Stimulated activated CD4-positive, alpha-beta T cell treated with anti-CD3 and anti-CD28 coated beads, Interleukin-12 subunit alpha, Interleukin-12 subunit beta, amount 100 ng/mL, for 24 hours (primary cell): ENCODE results near the gene RIIAD1.
A peak's percentile ranks its signal among the peaks of the same experiment; 100 is the strongest.
"Not testable (repeated sequence)": the region's sequence is repeated elsewhere in the genome, so short reads cannot be mapped to it uniquely, and the experiment has no call there.

Experiments used
- DNase-seq, 2 experiments: peaks; one replicate each; pipeline ENCODE4 v3.0.0-alpha.2; 2020; ENCODE audit warnings: low read depth in 2 of 2

The RIIAD1 gene, protein sequence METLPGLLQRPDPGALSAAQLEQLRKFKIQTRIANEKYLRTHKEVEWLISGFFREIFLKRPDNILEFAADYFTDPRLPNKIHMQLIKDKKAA

DNA sequence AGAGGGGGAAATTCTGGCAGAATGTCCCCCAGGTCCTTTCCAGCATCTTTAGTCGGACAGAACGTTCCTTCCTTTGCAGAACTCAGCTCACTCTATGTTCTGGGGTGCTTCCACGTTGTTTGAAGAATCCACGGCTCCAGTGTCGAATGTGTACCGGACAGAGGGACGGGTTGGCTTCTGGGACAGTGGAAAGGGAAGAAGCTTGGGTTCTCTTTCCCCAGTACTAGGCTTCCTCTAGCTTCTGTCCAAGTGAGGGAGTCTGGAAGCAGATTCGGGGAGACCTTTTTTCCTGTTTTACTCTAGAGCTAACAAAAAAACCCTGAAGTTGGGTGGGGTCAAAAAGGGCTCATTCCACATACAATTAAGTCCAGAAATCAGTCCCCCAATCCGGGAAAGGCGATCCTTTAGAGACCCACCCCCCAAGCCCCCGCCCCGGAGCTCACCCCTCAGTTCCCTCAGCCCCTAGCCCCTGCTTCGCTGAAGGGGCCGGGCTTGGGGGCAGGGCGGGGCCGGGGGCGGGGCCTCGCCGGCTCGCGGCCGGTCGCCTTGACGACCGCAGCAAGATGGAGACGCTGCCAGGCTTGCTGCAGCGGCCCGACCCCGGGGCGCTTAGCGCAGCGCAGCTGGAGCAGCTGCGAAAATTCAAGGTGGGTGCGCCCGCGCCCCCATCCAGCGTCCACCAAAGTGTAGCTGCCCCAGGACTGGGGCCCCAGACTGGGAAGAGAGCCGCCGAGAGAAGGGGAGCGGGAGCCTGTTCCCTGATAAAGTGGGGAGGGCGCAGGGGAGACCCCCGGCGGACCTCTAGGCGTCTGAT is at the start of gene RIIAD1:
RIIAD1 (plus strand) TSS at position 549 of the 814 bp plus-strand sequence; CDS start at position 564, 15 bp downstream.
- peak; percentile 6 to 10 for DNase-seq

DNA sequence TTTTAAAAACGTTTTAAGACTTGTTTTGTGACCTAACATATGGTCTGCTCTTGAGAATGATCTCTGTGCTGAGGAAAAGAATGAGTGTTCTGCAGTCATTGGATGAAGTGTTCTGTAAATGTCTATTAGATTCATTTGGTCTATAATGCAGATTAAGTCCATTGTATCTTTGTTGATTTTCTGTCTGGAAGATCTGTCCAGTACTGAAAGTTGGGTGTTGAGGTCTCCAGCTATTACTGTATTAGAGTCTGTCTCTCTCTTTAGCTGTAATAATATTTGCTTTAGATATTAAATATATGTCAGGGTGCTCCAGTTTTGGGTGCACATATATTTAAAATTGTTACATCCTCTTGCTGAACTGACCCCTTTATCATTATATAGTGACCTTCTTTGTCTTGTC is 47.9 kb upstream of the RIIAD1 start:
- DNase-seq, result no peak

DNA sequence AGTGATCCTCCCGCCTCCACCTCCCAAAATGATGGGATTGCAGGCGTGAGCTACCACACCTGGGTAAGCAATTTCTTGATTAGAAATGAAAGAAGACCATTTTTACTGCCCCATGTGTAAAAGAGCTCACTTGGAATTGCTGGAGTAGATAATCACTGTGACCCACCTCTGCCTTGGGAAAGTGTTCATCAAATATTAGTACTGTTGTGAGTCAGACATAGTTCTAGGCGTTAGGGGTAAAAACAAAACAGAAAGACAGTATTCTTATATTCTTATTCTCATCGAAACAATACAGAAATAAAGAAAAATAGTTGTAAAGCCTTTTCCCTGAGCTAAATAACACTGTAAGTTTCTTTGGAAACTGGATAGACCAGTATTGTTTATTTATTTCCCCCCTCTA is 40.9 kb upstream of the RIIAD1 start:
- no peak for DNase-seq

- no peak for DNase-seq
Measured at GRCh38 chr1:151680826-151681225, 40.5 kb upstream of the RIIAD1 start.

GRCh38 chr1:151681923-151682322 is 39.4 kb upstream of the RIIAD1 start:
- no peak for DNase-seq

DNA sequence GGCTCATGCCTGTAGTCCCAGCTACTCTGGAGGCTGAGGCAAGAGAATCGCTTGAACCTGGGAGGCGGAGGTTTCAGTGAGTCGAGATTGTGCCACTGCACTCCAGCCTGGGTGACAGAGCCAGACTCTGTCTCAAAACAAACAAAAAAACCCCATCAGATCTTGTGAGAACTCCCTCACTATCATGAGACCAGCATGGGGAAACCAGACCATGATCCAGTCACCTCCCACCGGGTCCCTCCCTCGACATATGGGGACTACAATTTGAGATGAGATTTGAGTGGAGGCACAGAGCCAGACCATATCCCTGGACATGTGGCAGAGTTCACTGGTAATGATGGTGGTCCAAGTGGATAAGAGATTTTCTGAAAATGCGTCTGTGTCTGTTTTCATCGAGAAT is 38.4 kb upstream of the RIIAD1 start:
- DNase-seq, result not testable (repeated sequence)

GRCh38 chr1:151684128-151684527 is 37.2 kb upstream of the RIIAD1 start:
- DNase-seq, result no peak

- no peak for DNase-seq
Measured at GRCh38 chr1:151686561-151686960, 34.8 kb upstream of the RIIAD1 start.

DNA sequence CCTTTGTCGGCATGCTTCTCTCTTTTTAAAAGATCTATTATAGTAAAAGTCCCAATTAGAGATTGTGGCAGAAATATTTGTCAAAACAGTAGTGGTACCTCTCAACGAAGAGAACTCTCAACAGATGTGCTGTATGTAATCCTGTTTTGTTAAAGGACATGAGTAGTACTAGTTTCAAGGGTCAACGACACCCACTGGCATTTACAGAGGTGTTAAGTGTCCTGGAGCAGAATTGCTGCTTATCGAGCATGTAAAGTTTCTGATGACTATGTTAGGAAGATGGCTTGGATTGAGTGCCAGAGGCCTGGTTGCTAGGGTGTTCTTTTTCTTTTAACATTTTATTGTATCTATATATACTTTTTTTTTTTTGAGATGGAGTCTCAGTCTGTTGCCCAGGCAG is 31.8 kb upstream of the RIIAD1 start:
- DNase-seq, result no peak

DNA sequence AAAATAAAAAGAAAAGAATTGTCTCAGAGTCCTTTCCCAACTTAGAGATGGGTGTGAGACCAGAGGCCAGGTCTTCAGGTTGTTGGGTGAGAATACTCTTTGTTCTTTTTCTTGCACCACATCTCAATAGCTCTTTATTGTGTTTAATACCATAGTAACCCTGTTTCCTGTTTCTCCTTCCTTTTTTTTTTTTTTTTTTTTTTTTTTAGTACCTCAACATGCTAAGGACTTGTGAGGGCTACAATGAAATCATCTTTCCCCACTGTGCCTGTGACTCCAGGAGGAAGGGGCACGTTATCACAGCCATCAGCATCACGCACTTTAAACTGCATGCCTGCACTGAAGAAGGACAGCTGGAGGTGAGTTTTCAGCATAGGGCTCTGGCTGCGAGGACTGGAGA is 29.1 kb upstream of the RIIAD1 start:
- no peak for DNase-seq

DNA sequence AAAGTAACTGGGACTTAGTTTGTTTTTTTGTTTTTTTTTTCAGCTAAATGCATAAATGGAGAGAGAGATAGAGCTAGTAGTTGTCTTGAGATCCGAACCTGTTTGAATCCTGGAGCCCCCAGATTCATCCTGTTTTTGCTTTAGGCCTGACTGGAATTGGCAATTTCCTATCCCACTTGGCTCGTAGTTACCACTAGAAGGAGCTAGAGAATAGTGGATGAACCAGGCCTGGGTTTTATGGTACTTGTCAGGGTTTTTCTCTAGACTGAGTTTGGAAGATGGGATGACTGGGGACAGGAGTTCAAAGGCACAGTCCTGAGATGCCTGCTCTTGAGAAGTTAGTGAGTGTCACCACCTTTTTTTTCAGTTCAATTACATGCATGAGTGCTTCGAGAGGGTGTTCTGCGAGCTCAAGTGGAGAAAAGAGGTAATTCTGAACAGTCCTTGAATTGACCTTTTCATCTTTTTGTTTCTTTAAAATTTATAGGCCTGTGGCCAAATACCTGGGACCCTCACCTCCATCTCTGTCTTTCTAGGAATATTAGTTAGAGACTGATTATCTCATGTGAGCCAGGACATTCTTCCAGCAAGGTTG is 28.2 kb upstream of the RIIAD1 start:
- DNase-seq, result no peak

GRCh38 chr1:151701515-151701914 is 19.8 kb upstream of the RIIAD1 start:
- no peak for DNase-seq

GRCh38 chr1:151702936-151703335 is 18.4 kb upstream of the RIIAD1 start:
- DNase-seq, result no peak

GRCh38 chr1:151703813-151704212 is 17.5 kb upstream of the RIIAD1 start:
- no peak for DNase-seq

- no peak for DNase-seq
Measured at GRCh38 chr1:151704246-151704645, 17.1 kb upstream of the RIIAD1 start.

DNA sequence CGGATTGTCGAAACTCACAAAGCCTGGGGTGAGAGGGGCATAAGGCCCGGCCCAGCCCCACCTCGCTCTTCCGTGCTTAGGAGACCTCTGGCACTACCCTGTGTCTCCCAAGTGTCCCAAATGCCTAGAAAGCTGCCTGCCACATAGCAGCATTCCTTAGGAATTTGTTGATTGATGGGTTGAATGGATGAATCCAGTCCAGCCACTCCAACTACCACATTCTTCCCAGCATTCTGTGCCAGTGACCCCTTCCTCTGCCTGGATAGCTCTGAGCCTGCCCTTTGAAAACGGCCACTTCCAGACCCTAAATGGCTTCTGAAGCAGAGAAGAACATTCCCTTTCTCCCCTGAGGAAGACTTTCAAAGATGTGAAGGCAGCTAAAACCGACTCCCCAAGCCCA is 16.2 kb upstream of the RIIAD1 start:
- no peak for DNase-seq

- DNase-seq, result no peak
Measured at GRCh38 chr1:151705753-151706463, 15.4 kb upstream of the RIIAD1 start.

GRCh38 chr1:151706464-151707415 is 14.6 kb upstream of the RIIAD1 start:
- DNase-seq, result no peak

DNA sequence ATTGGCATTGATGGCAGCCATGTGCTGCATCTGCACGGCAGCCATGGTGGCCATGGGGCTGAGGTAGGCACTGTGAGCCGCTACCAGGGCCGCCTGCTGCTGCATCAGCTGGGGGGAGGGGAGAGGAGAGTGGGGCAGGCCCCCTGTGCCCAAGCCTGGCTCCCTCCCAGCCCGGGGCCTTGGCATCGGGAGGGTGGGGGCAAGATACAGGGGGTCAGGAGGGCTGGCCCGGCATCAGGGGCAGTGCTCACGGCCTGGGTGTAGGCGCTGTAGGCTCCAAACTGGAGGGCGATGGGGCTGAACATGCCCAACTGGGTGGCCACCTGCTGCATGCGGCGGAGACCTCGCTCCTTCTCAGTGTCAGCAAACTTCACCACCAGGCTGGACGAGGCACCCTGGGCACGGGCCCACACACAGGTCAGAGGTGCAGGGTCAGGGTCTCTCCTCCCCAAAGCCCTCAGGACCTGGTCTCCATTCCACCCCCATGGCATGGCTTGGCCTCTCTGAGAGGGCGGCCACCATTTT is 13.7 kb upstream of the RIIAD1 start:
- DNase-seq, result no peak

GRCh38 chr1:151708891-151709290 is 12.4 kb upstream of the RIIAD1 start:
- no peak for DNase-seq

DNA sequence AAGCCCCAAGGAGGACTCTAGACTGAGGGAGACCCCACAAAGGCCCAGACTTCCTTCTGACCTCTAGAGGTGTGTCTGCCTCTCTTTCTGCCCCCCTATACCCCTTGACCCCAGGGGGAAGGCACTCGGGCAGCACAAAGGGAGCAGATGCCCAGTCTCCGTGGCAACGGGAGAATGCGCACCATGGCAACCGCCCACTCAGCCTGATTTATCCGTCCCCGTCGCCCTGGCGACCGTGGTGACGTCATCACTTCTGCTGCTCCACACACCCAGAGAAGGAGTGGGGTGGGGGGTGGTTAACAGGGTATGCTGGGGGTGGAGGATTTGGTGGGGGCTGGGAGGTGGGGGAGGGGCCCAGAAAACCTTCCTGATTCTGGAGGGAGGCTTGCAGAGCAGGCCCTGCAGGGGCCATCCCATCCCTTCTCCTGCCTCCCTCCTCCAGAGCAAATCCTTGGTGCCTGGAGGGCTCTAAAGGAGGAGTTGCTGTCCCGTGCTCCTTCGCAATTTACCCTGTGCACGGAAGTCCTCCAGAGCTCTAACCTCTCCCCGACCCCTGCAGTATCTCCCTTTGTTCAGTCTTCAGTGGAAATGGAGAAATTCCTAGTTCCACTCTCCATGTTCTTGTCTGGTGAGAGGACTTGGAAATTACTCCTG is 11.0 kb upstream of the RIIAD1 start:
- peak in 1 of 2 experiments; percentile 34 for DNase-seq
